PC-3 (cell line): Measurements from ENCODE around the gene PTPN23. TPM values are rescaled to one million over a fixed set of nuclear protein-coding genes. Genes with fewer than 3 reads are reported as not detected.

Experiments used
- ATAC-seq: fragments of 200-7000 bp; cut with Tn5 transposase; 2 replicates; pipeline ENCODE4 v1.9.1; 2020; ENCODE audit warnings: mild to moderate bottlenecking, moderate library complexity
- BruUV-seq: library from RNA; stranded (reverse); fragments of 400-500 nt; replicated peaks from 2 replicates; lab custom pipeline; 2021; lab: Mats Ljungman, UMichigan
- CTCF ChIA-PET: fragments of 300-600 bp; sonication (Branson Sonifier 250); formaldehyde crosslinking; loops from one replicate; lab custom pipeline; 2022; ENCODE audit warnings: antibody characterized with exemption; lab: Charles Lee
- POLR2A ChIA-PET: fragments of 300-600 bp; sonication (Branson Sonifier 250); formaldehyde crosslinking; loops from one replicate; lab custom pipeline; 2022; ENCODE audit warnings: antibody characterized with exemption; ENCODE audit not compliant: unreplicated experiment; lab: Charles Lee
- DNase-seq: peaks from one replicate; pipeline ENCODE4 v3.0.0-alpha.2; 2015
- H2AFZ ChIP-seq: fragments of 300-600 bp; sonication (generic); 2 replicates; pipeline ENCODE4 v1.6.0; 2016; ENCODE audit warnings: antibody characterized with exemption, low read length
- H3F3A ChIP-seq: fragments of 300-600 bp; sonication (generic); one replicate; pipeline ENCODE4 v1.6.0; 2017; ENCODE audit warnings: antibody characterized with exemption, low read length, control low read depth, mild to moderate bottlenecking; ENCODE audit not compliant: unreplicated experiment
- H3K27ac ChIP-seq: fragments of 300-600 bp; sonication (generic); 2 replicates; pipeline ENCODE4 v1.5.1; 2016; ENCODE audit warnings: mild to moderate bottlenecking, low read length
- H3K27me3 ChIP-seq: fragments of 300-600 bp; sonication (generic); 2 replicates; pipeline ENCODE4 v1.6.1; 2016; ENCODE audit warnings: low read length, mixed read lengths
- H3K36me3 ChIP-seq: fragments of 300-600 bp; sonication (generic); 2 replicates; pipeline ENCODE4 v1.6.1; 2016; ENCODE audit warnings: low read depth, mixed run types, low read length, mixed read lengths
- H3K4me1 ChIP-seq: fragments of 300-600 bp; sonication (generic); 2 replicates; pipeline ENCODE4 v1.5.1; 2016; ENCODE audit warnings: low read length; ENCODE audit not compliant: insufficient read depth
- H3K4me2 ChIP-seq: fragments of 300-600 bp; sonication (generic); 2 replicates; pipeline ENCODE4 v1.6.0; 2016; ENCODE audit warnings: low read length
- H3K4me3 ChIP-seq: fragments of 300-600 bp; sonication (generic); 2 replicates; pipeline ENCODE4 v1.5.1; 2016; ENCODE audit warnings: mild to moderate bottlenecking, low read length, mixed read lengths
- H3K79me2 ChIP-seq: fragments of 300-600 bp; sonication (generic); 2 replicates; pipeline ENCODE4 v1.6.1; 2017; ENCODE audit warnings: low read length, mixed read lengths
- H3K9ac ChIP-seq: fragments of 300-600 bp; sonication (generic); 2 replicates; pipeline ENCODE4 v1.6.0; 2016; ENCODE audit warnings: mild to moderate bottlenecking, low read length
- H3K9me2 ChIP-seq: fragments of 300-600 bp; sonication (generic); replicated peaks from 2 replicates; pipeline ENCODE4 v1.6.1; 2016; ENCODE audit warnings: mixed run types, low read length, mixed read lengths
- H3K9me3 ChIP-seq: fragments of 300-600 bp; sonication (generic); 2 replicates; pipeline ENCODE4 v1.6.1; 2016; ENCODE audit warnings: low read length, mixed read lengths
- H4K20me1 ChIP-seq: fragments of 300-600 bp; sonication (generic); 2 replicates; pipeline ENCODE4 v1.6.1; 2016; ENCODE audit warnings: low read length, mixed read lengths
- CTCF ChIP-seq: fragments of 300-600 bp; sonication (generic); conservative IDR thresholded peaks from 2 replicates; pipeline ENCODE4 v1.5.1; 2017; ENCODE audit warnings: antibody characterized with exemption, low read depth, mild to moderate bottlenecking, low read length
- EZH2 ChIP-seq: fragments of 300-600 bp; sonication (generic); IDR thresholded peaks from one replicate; pipeline ENCODE4 v1.6.1; 2017; ENCODE audit warnings: antibody characterized with exemption, mild to moderate bottlenecking, low read length; ENCODE audit not compliant: unreplicated experiment
- EZH2phosphoT487 ChIP-seq: fragments of 300-600 bp; sonication (generic); IDR thresholded peaks from 2 replicates; pipeline ENCODE4 v1.6.1; 2018; ENCODE audit warnings: mild to moderate bottlenecking, antibody characterized with exemption, low read length, borderline replicate concordance
- intact Hi-C: fragments of 100-400 bp; cut with micrococcal nuclease; formaldehyde crosslinking; loops from 2 replicates; pipeline ENCODE4 v1.9.0; 2023
- total RNA-seq: library from RNA; depleted of rRNA; stranded (reverse); fragments of >200 nt; gene quantifications from 2 replicates; pipeline ENCODE4 v1.2.3, GENCODE V29; 2014

The PTPN23 gene
- total RNA-seq, 1 experiment from 2014 or later: 22.3 TPM

- BruUV-seq: no TSS peak
- no peaks in the 10 kb centered on the region for H3K9me2 ChIP-seq
- H3K9ac ChIP-seq: no peak overlapping the region
- H3K4me2 ChIP-seq: no peak overlapping the region
- H3K27me3 ChIP-seq: no peaks in the 10 kb centered on the region
- CTCF ChIA-PET: interaction anchor here (0.7 kb wide), 1 partner anchor 420 kb away, joined by 3 read pairs; no protein-coding TSS in a partner anchor
- H3F3A ChIP-seq: no peaks in the 10 kb centered on the region
- no peak overlapping the region for H2AFZ ChIP-seq
- H3K9me3 ChIP-seq: no peaks in the 10 kb centered on the region
- H4K20me1 ChIP-seq: no peaks in the 10 kb centered on the region
- intact Hi-C loops: no loop called here
- H3K79me2 ChIP-seq: no peaks in the 10 kb centered on the region
- POLR2A ChIA-PET: no interaction called here
- no peak for TF ChIP-seq EZH2phosphoT487
- no peak for TF ChIP-seq CTCF
- no peak for TF ChIP-seq EZH2
- no peaks in the 10 kb centered on the region for H3K4me1 ChIP-seq
- peaks cover 12% of the 10 kb centered on the region for H3K36me3 ChIP-seq
- DNase-seq (no peak), ATAC-seq (no peak)
- H3K4me3 ChIP-seq: no peak overlapping the region
- H3K27ac ChIP-seq: no peak overlapping the region
Measured at GRCh38 chr3:47423548-47424145, 42.8 kb downstream of the PTPN23 start.

DNA sequence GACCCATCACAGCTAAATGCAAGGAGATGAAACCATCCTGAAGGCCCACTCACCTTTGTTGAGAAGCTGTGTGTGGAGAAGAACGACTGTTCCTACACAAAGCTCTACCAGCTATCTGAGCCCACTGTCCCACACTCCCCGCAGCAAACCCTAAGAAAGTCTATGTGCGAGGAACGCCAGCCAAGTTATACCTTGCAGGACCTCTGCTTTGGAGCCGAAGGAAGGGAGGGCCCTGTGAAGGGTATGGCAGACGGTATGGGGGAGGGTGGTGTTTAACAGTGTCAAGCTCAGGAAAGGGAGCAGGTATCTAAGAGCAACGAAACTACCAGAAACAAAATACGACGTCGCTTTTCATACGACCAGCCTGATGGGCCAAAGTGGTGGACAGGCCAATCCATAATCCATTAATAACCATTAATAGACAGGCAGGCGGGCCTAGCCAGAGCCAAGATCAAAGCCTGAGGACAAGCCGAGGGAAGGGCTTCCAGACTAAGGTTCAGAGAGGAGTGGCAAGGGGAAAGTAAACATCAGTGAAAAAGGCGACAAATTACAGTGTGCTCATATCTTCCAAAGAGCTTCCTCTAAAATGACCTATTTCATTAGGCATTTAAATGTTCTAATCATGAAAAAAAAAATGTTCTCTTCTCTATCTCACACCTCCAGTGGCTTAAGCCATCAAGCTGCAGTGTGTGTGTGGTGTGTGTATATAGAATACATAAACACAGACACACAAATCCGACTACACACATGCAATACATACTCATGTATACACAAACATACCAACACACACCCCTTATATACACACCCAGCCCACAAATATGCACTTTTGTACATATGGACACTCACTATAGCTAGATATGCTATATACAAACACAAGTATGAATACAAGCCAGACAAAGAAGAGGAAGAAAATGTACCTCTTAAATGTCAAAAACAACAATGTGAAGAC, 43.9 kb downstream of the PTPN23 start:
- Histone ChIP-seq H3K4me3 (no peak overlapping the region), H3K27me3 (no peaks in the 10 kb centered on the region), H3K36me3 (peaks cover 12% of the 10 kb centered on the region), H3K27ac (no peak overlapping the region), H3F3A (no peaks in the 10 kb centered on the region), H3K9me3 (no peaks in the 10 kb centered on the region), H3K4me2 (no peak overlapping the region), H3K4me1 (no peaks in the 10 kb centered on the region), H4K20me1 (no peaks in the 10 kb centered on the region), H3K79me2 (no peaks in the 10 kb centered on the region), H3K9ac (no peak overlapping the region), H2AFZ (no peak overlapping the region), H3K9me2 (no peaks in the 10 kb centered on the region)
- ATAC-seq (no peak), DNase-seq (no peak)
- TF ChIP-seq EZH2 (no peak), CTCF (no peak), EZH2phosphoT487 (no peak)
- intact Hi-C loops: no loop called here
- ChIA-PET POLR2A (no interaction called here), CTCF (no interaction called here)
- no TSS peak for BruUV-seq

DNA sequence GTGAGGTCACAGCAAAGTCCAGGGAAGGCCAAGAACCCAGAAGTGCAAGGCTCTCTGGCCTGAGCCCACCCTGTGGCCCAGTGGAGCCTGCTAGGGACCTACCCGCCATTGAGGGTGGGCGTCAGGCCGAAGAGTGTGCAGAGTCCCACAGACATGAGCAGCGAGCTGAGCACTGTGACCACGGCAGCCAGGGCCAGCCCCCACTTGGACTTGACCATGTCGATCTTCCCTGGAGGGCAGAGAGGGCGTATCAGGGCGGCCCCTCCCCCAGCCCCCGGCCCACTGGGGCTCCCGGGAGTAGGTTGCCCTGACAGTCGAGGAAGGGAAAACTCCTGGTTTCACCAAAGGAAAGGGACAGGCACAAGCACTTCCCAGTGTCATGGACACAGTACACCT, 44.6 kb downstream of the PTPN23 start:
- ChIA-PET CTCF (no interaction called here), POLR2A (no interaction called here)
- Histone ChIP-seq H3K4me2 (no peak overlapping the region), H3K4me1 (no peaks in the 10 kb centered on the region), H2AFZ (no peak overlapping the region), H3K9ac (no peak overlapping the region), H3K4me3 (no peak overlapping the region), H3K27me3 (no peaks in the 10 kb centered on the region), H3K9me3 (no peaks in the 10 kb centered on the region), H3F3A (no peaks in the 10 kb centered on the region), H3K36me3 (peaks cover 12% of the 10 kb centered on the region), H3K9me2 (no peaks in the 10 kb centered on the region), H3K79me2 (no peaks in the 10 kb centered on the region), H4K20me1 (no peaks in the 10 kb centered on the region), H3K27ac (no peak overlapping the region)
- DNase-seq: no peak
- intact Hi-C loops: no loop called here
- ATAC-seq: no peak
- TF ChIP-seq CTCF (no peak), EZH2phosphoT487 (no peak), EZH2 (no peak)
- BruUV-seq: no TSS peak
